ENCODE data around the gene MLXIP. TPM values are rescaled to one million over a fixed set of nuclear protein-coding genes. Genes with fewer than 3 reads are reported as not detected.

The MLXIP gene
- polyA plus RNA-seq, 1 experiment, result 4.8 TPM

GRCh38 chr12:122139266-122139665, 60.7 kb downstream of the MLXIP start:
- DNase-seq (ENCODE audit: low read depth), result no peak
- no peak for TF ChIP-seq CTCF (IDR thresholded peaks at IDR 0.05; ENCODE audit: insufficient read depth, low read depth, low read length)
- H3K4me3 ChIP-seq (ENCODE audit: low read depth, low read length), result no peak overlapping the region
- peaks cover 40% of the 10 kb centered on the region for H3K36me3 ChIP-seq (ENCODE audit: control insufficient read depth, insufficient read depth, low read length)
- H3K27me3 ChIP-seq (ENCODE audit: control insufficient read depth, insufficient read depth, low read length), result no peaks in the 10 kb centered on the region
- ChIA-PET POLR2A (no interaction called here), CTCF (interaction anchor here (0.9 to 2.2 kb wide), 4 partner anchors 9 to 48 kb away, joined by 3 to 9 read pairs (median 4); no protein-coding TSS in a partner anchor)

DNA sequence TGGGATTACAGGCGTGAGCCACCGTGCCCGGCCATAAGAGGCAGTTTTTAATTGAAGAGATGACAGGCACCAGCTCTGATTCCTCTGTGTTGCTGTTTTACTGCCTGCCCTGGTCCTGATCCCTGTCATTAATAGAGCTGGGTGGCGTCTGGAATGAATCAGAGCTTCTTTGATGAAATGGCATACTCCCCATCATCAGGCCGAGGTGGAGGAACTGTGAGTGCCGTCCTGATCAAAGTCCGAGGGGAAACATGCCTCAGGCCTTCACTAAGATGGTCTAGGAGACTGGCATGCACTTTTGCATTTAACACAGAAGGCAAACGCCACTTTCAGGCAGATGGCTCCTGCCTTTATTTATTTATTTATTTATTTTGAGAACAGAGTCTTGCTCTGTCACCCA, 61.4 kb downstream of the MLXIP start:
- POLR2A ChIA-PET, result interaction anchor here (0.5 kb wide), 1 partner anchor 788 kb away, joined by 3 read pairs; the partner anchor contains the start of gene ANAPC5
- CTCF ChIA-PET, result interaction anchor here (0.9 to 2.2 kb wide), 3 partner anchors 9 to 16 kb away, joined by 3 to 9 read pairs (median 4); no protein-coding TSS in a partner anchor
- Histone ChIP-seq H3K27me3 (ENCODE audit: control insufficient read depth, insufficient read depth, low read length) (no peaks in the 10 kb centered on the region), H3K4me3 (ENCODE audit: low read depth, low read length) (no peak overlapping the region), H3K36me3 (ENCODE audit: control insufficient read depth, insufficient read depth, low read length) (peaks cover 39% of the 10 kb centered on the region)
- TF ChIP-seq CTCF (IDR thresholded peaks at IDR 0.05; ENCODE audit: insufficient read depth, low read depth, low read length), result no peak
- DNase-seq (ENCODE audit: low read depth), result no peak

- no peak overlapping the region for H3K4me3 ChIP-seq (ENCODE audit: low read depth, low read length)
- DNase-seq (ENCODE audit: low read depth), result no peak
- TF ChIP-seq CTCF (IDR thresholded peaks at IDR 0.05; ENCODE audit: insufficient read depth, low read depth, low read length), result no peak
- ChIA-PET POLR2A (interaction anchor here (0.5 kb wide), 1 partner anchor 788 kb away, joined by 3 read pairs; the partner anchor contains the start of gene ANAPC5), CTCF (interaction anchor here (1.3 to 2.2 kb wide), 2 partner anchors 10 to 17 kb away, joined by 4 to 9 read pairs; no protein-coding TSS in a partner anchor)
- no peaks in the 10 kb centered on the region for H3K27me3 ChIP-seq (ENCODE audit: control insufficient read depth, insufficient read depth, low read length)
- peaks cover 34% of the 10 kb centered on the region for H3K36me3 ChIP-seq (ENCODE audit: control insufficient read depth, insufficient read depth, low read length)
Measured at GRCh38 chr12:122140467-122141257, 62.1 kb downstream of the MLXIP start.

- Histone ChIP-seq H3K27me3 (ENCODE audit: control insufficient read depth, insufficient read depth, low read length) (no peaks in the 10 kb centered on the region), H3K4me3 (ENCODE audit: low read depth, low read length) (no peak overlapping the region), H3K36me3 (ENCODE audit: control insufficient read depth, insufficient read depth, low read length) (peaks cover 30% of the 10 kb centered on the region)
- POLR2A ChIA-PET, result no interaction called here
- no peak for DNase-seq (ENCODE audit: low read depth)
- CTCF ChIA-PET, result interaction anchor here (0.5 to 2.4 kb wide), 5 partner anchors 12 to 88 kb away, joined by 3 to 7 read pairs (median 3); no protein-coding TSS in a partner anchor
- no peak for TF ChIP-seq CTCF (IDR thresholded peaks at IDR 0.05; ENCODE audit: insufficient read depth, low read depth, low read length)
Measured at GRCh38 chr12:122141911-122142725, 63.6 kb downstream of the MLXIP start.

DNA sequence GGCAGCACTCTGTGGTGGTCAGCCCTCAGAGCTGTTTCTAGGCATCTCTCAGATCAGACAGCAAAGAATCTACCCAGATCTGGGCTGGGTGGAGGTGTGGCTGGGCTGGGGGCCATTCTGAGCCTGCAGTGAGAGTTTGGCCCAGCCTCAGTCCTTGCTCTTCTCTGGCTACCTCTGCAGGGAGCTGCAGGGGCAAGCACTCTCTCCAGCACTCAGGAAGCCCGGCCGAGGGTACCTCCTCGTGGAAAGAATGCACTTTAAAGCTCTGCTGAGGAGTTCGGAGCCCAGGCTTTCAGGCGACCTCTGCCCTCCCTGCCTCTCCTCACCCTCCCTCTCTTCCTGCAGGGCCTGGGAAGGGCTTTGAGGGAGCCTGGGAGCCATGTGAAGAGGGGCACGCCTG, 64.3 kb downstream of the MLXIP start:
- no peak for DNase-seq (ENCODE audit: low read depth)
- Histone ChIP-seq H3K27me3 (ENCODE audit: control insufficient read depth, insufficient read depth, low read length) (no peaks in the 10 kb centered on the region), H3K36me3 (ENCODE audit: control insufficient read depth, insufficient read depth, low read length) (peaks cover 29% of the 10 kb centered on the region), H3K4me3 (ENCODE audit: low read depth, low read length) (no peak overlapping the region)
- POLR2A ChIA-PET, result no interaction called here
- no peak for TF ChIP-seq CTCF (IDR thresholded peaks at IDR 0.05; ENCODE audit: insufficient read depth, low read depth, low read length)
- CTCF ChIA-PET, result interaction anchor here (0.7 to 2.4 kb wide), 4 partner anchors 12 to 88 kb away, joined by 3 to 7 read pairs (median 3); no protein-coding TSS in a partner anchor
